HG02571 (cell line): ENCODE results near the gene PKIB.
"Not testable (repeated sequence)": the region's sequence is repeated elsewhere in the genome, so short reads cannot be mapped to it uniquely, and the experiment has no call there.

Source experiments
- ATAC-seq: cut with Tn5 transposase; IDR thresholded peaks from one replicate; pipeline ENCODE4 v1.9.1; 2021; ENCODE audit warnings: mild to moderate bottlenecking, moderate library complexity; ENCODE audit not compliant: unreplicated experiment

The PKIB gene

GRCh38 chr6:122736616-122737015 lies 126.4 kb downstream of the PKIB start:
- ATAC-seq: no peak

GRCh38 chr6:122740091-122740490 lies 129.9 kb downstream of the PKIB start:
- ATAC-seq: no peak

- ATAC-seq: no peak
These were observed 130.7 kb downstream of the PKIB start for GRCh38 chr6:122740936-122741335.

- not testable (repeated sequence) for ATAC-seq
These were observed 134.0 kb downstream of the PKIB start for GRCh38 chr6:122744247-122744646.

- ATAC-seq: not testable (repeated sequence)
These were observed 134.7 kb downstream of the PKIB start for GRCh38 chr6:122744856-122745255.

- no peak for ATAC-seq
These were observed 136.5 kb downstream of the PKIB start for GRCh38 chr6:122746688-122747087.

- ATAC-seq: no peak
These were observed 137.4 kb downstream of the PKIB start for GRCh38 chr6:122747573-122747972.

- ATAC-seq: not testable (repeated sequence)
These were observed 138.7 kb downstream of the PKIB start for GRCh38 chr6:122748945-122749344.

- no peak for ATAC-seq
These were observed 139.3 kb downstream of the PKIB start for GRCh38 chr6:122749451-122750050.

- peak; percentile 84 for ATAC-seq
These were observed 141.1 kb downstream of the PKIB start for GRCh38 chr6:122751326-122751725.

- no peak for ATAC-seq
These were observed 142.3 kb downstream of the PKIB start for GRCh38 chr6:122752459-122752858.

- ATAC-seq: no peak
These were observed 142.9 kb downstream of the PKIB start for GRCh38 chr6:122753000-122753687.

- ATAC-seq: no peak
These were observed 143.5 kb downstream of the PKIB start for GRCh38 chr6:122753688-122754056.

- ATAC-seq: no peak
These were observed 144.1 kb downstream of the PKIB start for GRCh38 chr6:122754191-122754731.

- no peak for ATAC-seq
These were observed 145.7 kb downstream of the PKIB start for GRCh38 chr6:122755901-122756300.

GRCh38 chr6:122758927-122759334 lies 148.7 kb downstream of the PKIB start:
- peak; percentile 96 for ATAC-seq

GRCh38 chr6:122760330-122760729 lies 150.1 kb downstream of the PKIB start:
- ATAC-seq: no peak

GRCh38 chr6:122766256-122766655 lies 156.1 kb downstream of the PKIB start:
- ATAC-seq: no peak

GRCh38 chr6:122770835-122771601 lies 160.8 kb downstream of the PKIB start:
- no peak for ATAC-seq

GRCh38 chr6:122772724-122773415 lies 162.7 kb downstream of the PKIB start:
- no peak for ATAC-seq
